HG03064 (cell line): ENCODE results near the gene ARSD.

Experiments used
- ATAC-seq: cut with Tn5 transposase; IDR thresholded peaks from one replicate; pipeline ENCODE4 v1.9.1; 2021; ENCODE audit warnings: low read depth; ENCODE audit not compliant: unreplicated experiment

The ARSD gene

GRCh38 chrX:2857566-2857965, 71.6 kb downstream of the ARSD start:
- no peak for ATAC-seq

- ATAC-seq: no peak
Measured at GRCh38 chrX:2855761-2856160, 73.4 kb downstream of the ARSD start.

GRCh38 chrX:2854918-2855317, 74.2 kb downstream of the ARSD start:
- no peak for ATAC-seq
